Measurements from ENCODE around the gene SLC44A4. TPM values are rescaled to one million over a fixed set of nuclear protein-coding genes. Genes with fewer than 3 reads are reported as not detected.

Gene SLC44A4
- total RNA-seq, 1 experiment from 2014 or later = 3.1 TPM

- TF ChIP-seq ELF4 (CRISPR knock-in tag; IDR thresholded peaks at IDR 0.05; ENCODE audit: low read depth) = no peak
- 0 out of 2 replicates have a peak, but pooled peaks have one; percentile 51 for TF ChIP-seq TEAD4 (CRISPR knock-in tag; IDR thresholded peaks at IDR 0.05)
- 0 out of 2 replicates have a peak, but pooled peaks have one; percentile 24 for TF ChIP-seq MAX (CRISPR knock-in tag; IDR thresholded peaks at IDR 0.05)
- no peak for TF ChIP-seq ZSCAN18 (CRISPR knock-in tag; IDR thresholded peaks at IDR 0.05)
- no peak for TF ChIP-seq USF2 (CRISPR knock-in tag; IDR thresholded peaks at IDR 0.05)
- TF ChIP-seq ETV6 (CRISPR knock-in tag; IDR thresholded peaks at IDR 0.05) = 0 out of 2 replicates have a peak, but pooled peaks have one; percentile 8
- TF ChIP-seq STAT6 (CRISPR knock-in tag; conservative IDR thresholded peaks at IDR 0.05; ENCODE audit: low read depth) = no peak
- peak; percentile 50; the same call in 1 of the 2 replicates for TF ChIP-seq PRRX2 (CRISPR knock-in tag; IDR thresholded peaks at IDR 0.05)
- TF ChIP-seq ZMAT4 (CRISPR knock-in tag; IDR thresholded peaks at IDR 0.05) = no peak
- TF ChIP-seq ZNF121 (CRISPR knock-in tag; IDR thresholded peaks at IDR 0.05) = no peak
- no peak for TF ChIP-seq MXD4 (CRISPR knock-in tag; IDR thresholded peaks at IDR 0.05; ENCODE audit: borderline replicate concordance)
- peak; percentile 71; the same call in 1 of the 2 replicates for TF ChIP-seq ZNF416 (CRISPR knock-in tag; IDR thresholded peaks at IDR 0.05)
- no peak for TF ChIP-seq SOX15 (CRISPR knock-in tag; IDR thresholded peaks at IDR 0.05)
- TF ChIP-seq CREB1 (CRISPR knock-in tag; IDR thresholded peaks at IDR 0.05) = no peak
- TF ChIP-seq ERG (CRISPR knock-in tag; IDR thresholded peaks at IDR 0.05) = 0 out of 2 replicates have a peak, but pooled peaks have one; percentile 33
Observed at GRCh38 chr6:31834367-31835250, 44.2 kb downstream of the SLC44A4 start (continued).

- ChIA-PET CTCF (interaction anchor here (0.8 to 2.9 kb wide), 16 partner anchors 16 to 151 kb away, joined by 3 to 22 read pairs (median 8); partner anchors contain the start of genes CLIC1, DDAH2, HSPA1A and HSPA1L), POLR2A (interaction anchor here (1.2 to 1.7 kb wide), 3 partner anchors 17 to 62 kb away, joined by 3 to 10 read pairs (median 6); partner anchors contain the start of genes HSPA1A, HSPA1L and LSM2)
- Mint-ChIP-seq H3K36me3 (peaks cover 17% of the 10 kb centered on the region), H3K27me3 (ENCODE audit: low read depth) (no peaks in the 10 kb centered on the region), H3K4me3 (peak overlapping the region; percentile 98), H3K9me3 (no peaks in the 10 kb centered on the region), H3K4me1 (peaks cover 18% of the 10 kb centered on the region), H3K27ac (no peak overlapping the region)
- DNase-seq (ENCODE audit: low spot score) = no peak
- ATAC-seq = no peak
- TF ChIP-seq ZNF423 (CRISPR knock-in tag; IDR thresholded peaks at IDR 0.05) (no peak), IRF1 (CRISPR knock-in tag; IDR thresholded peaks at IDR 0.05) (no peak), E2F4 (CRISPR knock-in tag; IDR thresholded peaks at IDR 0.05; ENCODE audit: borderline replicate concordance, low read depth) (no peak), ZNF121 (CRISPR knock-in tag; IDR thresholded peaks at IDR 0.05) (no peak), FOXJ3 (CRISPR knock-in tag; IDR thresholded peaks at IDR 0.05; ENCODE audit: borderline replicate concordance) (no peak), PRDM15 (CRISPR knock-in tag; IDR thresholded peaks at IDR 0.05) (no peak)
Observed at GRCh38 chr6:31831350-31832215, 47.2 kb downstream of the SLC44A4 start.

Measured in WTC11 (cell line).